ENCODE results near the gene LAD1. TPM values are rescaled to one million over a fixed set of nuclear protein-coding genes. Genes with fewer than 3 reads are reported as not detected.

Gene LAD1
- total RNA-seq, 1 experiment from 2014 or later, result 0.10 TPM

GRCh38 chr1:201335174-201335870 is 63.8 kb downstream of the LAD1 start:
- Histone ChIP-seq H3K27me3 (ENCODE audit: control insufficient read depth, insufficient read depth, low read length) (peaks cover 4% of the 10 kb centered on the region; the same call in 1 of the 2 replicates), H3K27ac (ENCODE audit: low read length) (no peak overlapping the region), H3K4me3 (ENCODE audit: low read depth in 2 of 2, low read length in 2 of 2) (no peak overlapping the region), H3K36me3 (ENCODE audit: control insufficient read depth, insufficient read depth, low read length) (no peaks in the 10 kb centered on the region), H3K4me1 (ENCODE audit: control insufficient read depth, insufficient read depth, low read length) (no peaks in the 10 kb centered on the region), H3K9me3 (ENCODE audit: control insufficient read depth, insufficient read depth, low read depth, low read length) (no peaks in the 10 kb centered on the region)
- POLR2A ChIA-PET, result no interaction called here
- ATAC-seq (no peak), DNase-seq (ENCODE audit: low read depth, low spot score) (no peak)
- no peak for TF ChIP-seq POLR2AphosphoS5 (IDR thresholded peaks at IDR 0.05; ENCODE audit: low read depth, low read length)
- TF ChIP-seq TCF7L2 (IDR thresholded peaks at IDR 0.05; ENCODE audit: low read depth, low read length), result no peak
- no peak for TF ChIP-seq REST (IDR thresholded peaks at IDR 0.05; ENCODE audit: insufficient read depth in 1 of 2, low read depth in 2 of 2, low read length in 1 of 2)
- no peak for TF ChIP-seq CTCF (IDR thresholded peaks at IDR 0.05)
- TF ChIP-seq SIN3A (IDR thresholded peaks at IDR 0.05; ENCODE audit: borderline replicate concordance, insufficient read depth, low read depth, low read length), result no peak
- intact Hi-C loops (cut with micrococcal nuclease; ENCODE audit: unreplicated experiment), result no loop called here
- in situ Hi-C loops (cut with HindIII; ENCODE audit: low pct_unique_long_range_greater_than_20kb, low sequenced_read_pairs), result no loop called here
- BruUV-seq (replicated peaks), result no TSS peak
- CTCF ChIA-PET, result interaction anchor here (0.5 kb wide), 1 partner anchor 11 kb away, joined by 3 read pairs; no protein-coding TSS in a partner anchor

- H3K27ac ChIP-seq (ENCODE audit: low read length), result no peak overlapping the region
- no peaks in the 10 kb centered on the region for H3K4me1 ChIP-seq (ENCODE audit: control insufficient read depth, insufficient read depth, low read length)
- no peak for TF ChIP-seq CTCF (IDR thresholded peaks at IDR 0.05)
- no peak for TF ChIP-seq TCF7L2 (IDR thresholded peaks at IDR 0.05; ENCODE audit: low read depth, low read length)
- no peak for TF ChIP-seq POLR2AphosphoS5 (IDR thresholded peaks at IDR 0.05; ENCODE audit: low read depth, low read length)
- TF ChIP-seq REST (IDR thresholded peaks at IDR 0.05; ENCODE audit: insufficient read depth in 1 of 2, low read depth in 2 of 2, low read length in 1 of 2), result no peak
- no peak for TF ChIP-seq SIN3A (IDR thresholded peaks at IDR 0.05; ENCODE audit: borderline replicate concordance, insufficient read depth, low read depth, low read length)
- intact Hi-C loops (cut with micrococcal nuclease; ENCODE audit: unreplicated experiment) (no loop called here), in situ Hi-C loops (cut with HindIII; ENCODE audit: low pct_unique_long_range_greater_than_20kb, low sequenced_read_pairs) (no loop called here)
- no peaks in the 10 kb centered on the region for H3K9me3 ChIP-seq (ENCODE audit: control insufficient read depth, insufficient read depth, low read depth, low read length)
- ChIA-PET POLR2A (no interaction called here), CTCF (no interaction called here)
- no peak overlapping the region for H3K4me3 ChIP-seq (ENCODE audit: low read depth in 2 of 2, low read length in 2 of 2)
- no peaks in the 10 kb centered on the region for H3K27me3 ChIP-seq (ENCODE audit: control insufficient read depth, insufficient read depth, low read length)
- DNase-seq (ENCODE audit: low read depth, low spot score) (no peak), ATAC-seq (no peak)
- BruUV-seq (replicated peaks), result no TSS peak
- no peaks in the 10 kb centered on the region for H3K36me3 ChIP-seq (ENCODE audit: control insufficient read depth, insufficient read depth, low read length)
Measured at GRCh38 chr1:201334325-201335173, 64.6 kb downstream of the LAD1 start.
